ENCODE results near the gene TMEM183A. TPM values are rescaled to one million over a fixed set of nuclear protein-coding genes. Genes with fewer than 3 reads are reported as not detected.

TMEM183A gene
- total RNA-seq, 1 experiment from 2014 or later = 64.3 TPM

GRCh38 chr1:203069030-203069747, 62.0 kb downstream of the TMEM183A start:
- no peak for DNase-seq (ENCODE audit: low read depth)

- no peak for DNase-seq (ENCODE audit: low read depth)
Measured at GRCh38 chr1:203072002-203072602, 64.9 kb downstream of the TMEM183A start.

- no peak for DNase-seq (ENCODE audit: low read depth)
Measured at GRCh38 chr1:203072911-203073310, 65.7 kb downstream of the TMEM183A start.

- DNase-seq (ENCODE audit: low read depth) = no peak
Measured at GRCh38 chr1:203073469-203073868, 66.3 kb downstream of the TMEM183A start.

Other genes with a start within 250 kb of the TMEM183A start
- 33.3 and 35.0 TPM in 2 replicates for gene KDM5B, start 199.0 kb upstream of the TMEM183A start, total RNA-seq (2014; rRNA removed; shearing (Covaris generic))
- 0.72 TPM in 1 of 2 replicates, not detected in the other for gene PCAT6, start 196.4 kb upstream of the TMEM183A start, total RNA-seq (2014; rRNA removed; shearing (Covaris generic))
- 8.8 and 10.5 TPM in 2 replicates for gene RABIF, start 118.2 kb upstream of the TMEM183A start, total RNA-seq (2014; rRNA removed; shearing (Covaris generic))
- 16.8 and 19.1 TPM in 2 replicates for gene KLHL12, start 80.1 kb upstream of the TMEM183A start, total RNA-seq (2014; rRNA removed; shearing (Covaris generic))
- 76.3 and 85.4 TPM in 2 replicates for gene ADIPOR1, start 49.1 kb upstream of the TMEM183A start, total RNA-seq (2014; rRNA removed; shearing (Covaris generic))
- gene CYB5R1, start 40.1 kb upstream of the TMEM183A start, total RNA-seq (2014; rRNA removed; shearing (Covaris generic)) = 30.9 and 35.3 TPM in 2 replicates
- 2.4 and 4.5 TPM in 2 replicates for gene PPFIA4, start 19.1 kb downstream of the TMEM183A start, total RNA-seq (2014; rRNA removed; shearing (Covaris generic))
- not detected in 2 replicates for gene MYOG, start 78.6 kb downstream of the TMEM183A start, total RNA-seq (2014; rRNA removed; shearing (Covaris generic))
- 15.0 and 16.6 TPM in 2 replicates for gene ADORA1, start 120.4 kb downstream of the TMEM183A start, total RNA-seq (2014; rRNA removed; shearing (Covaris generic))
- 0.48 and 1.4 TPM in 2 replicates for gene MYBPH, start 168.5 kb downstream of the TMEM183A start, total RNA-seq (2014; rRNA removed; shearing (Covaris generic))
- gene CHI3L1, start 179.3 kb downstream of the TMEM183A start, total RNA-seq (2014; rRNA removed; shearing (Covaris generic)) = not detected in 2 replicates
- gene CHIT1, start 222.3 kb downstream of the TMEM183A start, total RNA-seq (2014; rRNA removed; shearing (Covaris generic)) = not detected in 2 replicates